ENCODE measurements around the gene ST6GALNAC5. TPM values are rescaled to one million over a fixed set of nuclear protein-coding genes. Genes with fewer than 3 reads are reported as not detected.

Gene ST6GALNAC5
- total and polyA plus RNA-seq, 9 donors: 2.9 to 21.0 (median 9.9) TPM

GRCh38 chr1:76866566-76866965, 714 bp upstream of the ST6GALNAC5 start:
- H3K27ac ChIP-seq: no peak overlapping the region
- TF ChIP-seq POLR2A (IDR thresholded peaks at IDR 0.05): no peak
- H3K4me1 ChIP-seq (ENCODE audit: insufficient read depth): peaks cover 2% of the 10 kb centered on the region
- WGBS, 3 donors: 45 to 68% (median 51%) methylated on average over 4 of the region's 4 CpGs
- H3K27me3 ChIP-seq: no peaks in the 10 kb centered on the region
- no peak for DNase-seq
- intact Hi-C loops (cut with DNase I): no loop called here
- H3K9me3 ChIP-seq: no peaks in the 10 kb centered on the region
- H3K36me3 ChIP-seq: no peaks in the 10 kb centered on the region
- H3K4me3 ChIP-seq: no peak overlapping the region

GRCh38 chr1:76868154-76868882, 1.0 kb downstream of the ST6GALNAC5 start:
- Histone ChIP-seq H3K27ac (peak overlapping the region; percentile 5 to 65), H3K9me3 (no peaks in the 10 kb centered on the region), H3K36me3 (no peaks in the 10 kb centered on the region), H3K4me3 (peak overlapping the region; percentile 39), H3K27me3 (no peaks in the 10 kb centered on the region), H3K4me1 (ENCODE audit: insufficient read depth) (peaks cover 2% of the 10 kb centered on the region)
- WGBS, 3 donors: 0 to 2% (median 1%) methylated on average over 41 to 65 of the region's 65 CpGs
- intact Hi-C loops (cut with DNase I): no loop called here
- peak; percentile 51 to 64 (median 59) for DNase-seq
- TF ChIP-seq CTCF (IDR thresholded peaks at IDR 0.05) (peak in 2 of 3 donors; percentile 13 to 15), EP300 (IDR thresholded peaks at IDR 0.05) (no peak)

GRCh38 chr1:76868916-76869315, 1.6 kb downstream of the ST6GALNAC5 start:
- Histone ChIP-seq H3K27me3 (no peaks in the 10 kb centered on the region), H3K4me3 (peak overlapping the region; percentile 39), H3K9me3 (no peaks in the 10 kb centered on the region), H3K4me1 (ENCODE audit: insufficient read depth) (peaks cover 2% of the 10 kb centered on the region), H3K36me3 (no peaks in the 10 kb centered on the region), H3K27ac (no peak overlapping the region)
- TF ChIP-seq CTCF (IDR thresholded peaks at IDR 0.05): no peak
- TF ChIP-seq EP300 (IDR thresholded peaks at IDR 0.05): no peak
- no peak for TF ChIP-seq POLR2A (IDR thresholded peaks at IDR 0.05)
- intact Hi-C loops (cut with DNase I): no loop called here
- 5 to 18% (median 8%) methylated on average over 19 of the region's 19 CpGs for WGBS, 3 donors
- peak; percentile 19 to 43 (median 31) for DNase-seq

GRCh38 chr1:76870037-76870436, 2.8 kb downstream of the ST6GALNAC5 start:
- Histone ChIP-seq H3K4me1 (ENCODE audit: insufficient read depth) (peaks cover 2% of the 10 kb centered on the region), H3K36me3 (no peaks in the 10 kb centered on the region), H3K4me3 (no peak overlapping the region), H3K27me3 (no peaks in the 10 kb centered on the region), H3K27ac (no peak overlapping the region), H3K9me3 (no peaks in the 10 kb centered on the region)
- no peak for DNase-seq
- intact Hi-C loops (cut with DNase I): no loop called here
- 89 to 95% (median 94%) methylated on average over 2 of the region's 2 CpGs for WGBS, 3 donors
- TF ChIP-seq CTCF (IDR thresholded peaks at IDR 0.05): no peak
- no peak for TF ChIP-seq POLR2A (IDR thresholded peaks at IDR 0.05)
- TF ChIP-seq EP300 (IDR thresholded peaks at IDR 0.05): no peak

GRCh38 chr1:76871355-76871974, 4.2 kb downstream of the ST6GALNAC5 start:
- Histone ChIP-seq H3K27ac (no peak overlapping the region), H3K27me3 (no peaks in the 10 kb centered on the region), H3K36me3 (no peaks in the 10 kb centered on the region), H3K9me3 (no peaks in the 10 kb centered on the region), H3K4me3 (no peak overlapping the region), H3K4me1 (ENCODE audit: insufficient read depth) (peaks cover 2% of the 10 kb centered on the region)
- DNase-seq: no peak
- TF ChIP-seq POLR2A (IDR thresholded peaks at IDR 0.05) (no peak), EP300 (IDR thresholded peaks at IDR 0.05) (no peak), CTCF (IDR thresholded peaks at IDR 0.05) (no peak)
- intact Hi-C loops (cut with DNase I): no loop called here
- 92 to 96% (median 92%) methylated on average over 3 of the region's 3 CpGs for WGBS, 3 donors

All from ovary (tissue), 9 donors.